ENCODE data around the gene RASSF6. TPM values are rescaled to one million over a fixed set of nuclear protein-coding genes. Genes with fewer than 3 reads are reported as not detected.
"Not testable (repeated sequence)": the region's sequence is repeated elsewhere in the genome, so short reads cannot be mapped to it uniquely, and the experiment has no call there.

The RASSF6 gene
- total RNA-seq, 1 donor from 2014 or later: not detected

- intact Hi-C loops (cut with micrococcal nuclease): no loop called here
Measured at GRCh38 chr4:73583666-73584065, 36.6 kb downstream of the RASSF6 start.

DNA sequence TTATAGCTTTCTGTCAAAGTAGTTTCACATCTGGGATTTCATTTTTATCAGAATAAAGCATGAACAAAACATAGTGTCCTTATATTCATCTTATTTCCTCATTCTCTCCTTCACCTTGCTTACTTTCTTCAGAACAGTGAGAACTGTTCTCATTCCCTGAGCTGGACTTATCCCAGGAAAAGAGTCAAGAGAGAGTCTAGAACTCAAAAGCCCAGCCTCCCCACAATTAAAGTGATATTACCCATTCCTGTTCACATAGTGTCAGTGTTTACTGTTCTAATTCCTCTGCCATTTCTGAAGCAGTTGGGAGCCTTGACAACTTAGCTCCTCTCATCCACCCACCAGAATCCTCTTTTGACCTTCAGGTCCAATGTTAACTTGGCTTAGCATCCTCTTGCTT is 42.9 kb downstream of the RASSF6 start:
- intact Hi-C loops (cut with micrococcal nuclease): no loop called here

DNA sequence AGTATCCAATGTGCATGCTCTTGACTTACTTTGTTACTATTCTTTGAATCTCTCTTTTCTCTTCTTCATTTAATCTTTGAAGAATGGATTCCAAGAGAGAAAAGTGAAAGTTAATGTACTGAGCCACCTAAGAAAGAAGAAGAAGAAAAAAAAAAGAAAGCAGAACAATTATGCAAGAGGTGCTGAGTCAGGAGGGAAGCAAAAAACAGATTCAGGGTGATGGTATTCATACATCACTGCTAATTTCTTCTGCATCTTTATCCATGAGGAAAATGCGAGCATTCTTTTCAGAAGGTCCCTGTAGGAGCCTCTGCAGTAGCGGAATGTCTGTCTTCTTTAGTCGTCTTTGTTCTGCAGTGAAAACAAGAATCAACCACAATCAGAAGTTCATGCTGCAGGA is 43.9 kb downstream of the RASSF6 start:
- intact Hi-C loops (cut with micrococcal nuclease): no loop called here

- intact Hi-C loops (cut with micrococcal nuclease): no loop called here
Measured at GRCh38 chr4:73575660-73576059, 44.6 kb downstream of the RASSF6 start.

GRCh38 chr4:73573794-73574528 is 46.3 kb downstream of the RASSF6 start:
- intact Hi-C loops (cut with micrococcal nuclease): loop anchor here (5.0 kb wide), 1 partner anchor 78 kb away; no protein-coding TSS in a partner anchor

DNA sequence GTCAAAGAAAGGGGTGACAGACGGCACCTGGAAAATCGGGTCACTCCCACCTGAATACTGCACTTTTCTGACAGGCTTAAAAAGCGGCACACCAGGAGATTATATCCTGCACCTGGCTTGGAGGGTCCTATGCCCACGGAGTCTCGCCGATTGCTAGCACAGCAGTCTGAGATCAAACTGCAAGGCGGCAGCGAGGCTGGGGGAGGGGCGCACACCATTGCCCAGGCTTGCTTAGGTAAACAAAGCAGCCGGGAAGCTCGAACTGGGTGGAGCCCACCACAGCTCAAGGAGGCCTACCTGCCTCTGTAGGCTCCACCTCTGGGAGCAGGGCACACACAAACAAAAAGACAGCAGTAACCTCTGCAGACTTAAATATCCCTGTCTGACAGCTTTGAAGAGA is 69.4 kb downstream of the RASSF6 start:
- intact Hi-C loops (cut with micrococcal nuclease): not testable (repeated sequence)

GRCh38 chr4:73544620-73545019 is 75.6 kb downstream of the RASSF6 start:
- intact Hi-C loops (cut with micrococcal nuclease): no loop called here

DNA sequence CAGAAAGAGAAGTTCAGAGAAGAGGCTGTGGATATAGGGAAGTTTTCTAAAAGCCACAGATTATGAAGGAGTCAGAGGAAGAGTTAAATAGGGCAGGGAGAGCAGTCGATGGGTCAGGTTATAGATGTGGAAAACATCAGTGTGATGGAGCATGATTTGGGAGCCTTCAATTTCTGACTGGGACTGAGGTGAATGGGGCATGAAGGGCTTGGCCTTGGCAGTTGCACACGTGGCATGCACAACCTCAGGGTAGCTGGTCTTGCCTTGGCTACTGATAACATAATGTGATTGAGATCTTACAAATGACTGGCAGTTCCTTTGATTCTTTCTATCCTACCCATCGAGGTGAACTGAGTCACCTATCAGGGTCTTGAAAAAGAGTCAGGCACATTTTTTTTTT is 79.0 kb downstream of the RASSF6 start:
- intact Hi-C loops (cut with micrococcal nuclease): no loop called here

DNA sequence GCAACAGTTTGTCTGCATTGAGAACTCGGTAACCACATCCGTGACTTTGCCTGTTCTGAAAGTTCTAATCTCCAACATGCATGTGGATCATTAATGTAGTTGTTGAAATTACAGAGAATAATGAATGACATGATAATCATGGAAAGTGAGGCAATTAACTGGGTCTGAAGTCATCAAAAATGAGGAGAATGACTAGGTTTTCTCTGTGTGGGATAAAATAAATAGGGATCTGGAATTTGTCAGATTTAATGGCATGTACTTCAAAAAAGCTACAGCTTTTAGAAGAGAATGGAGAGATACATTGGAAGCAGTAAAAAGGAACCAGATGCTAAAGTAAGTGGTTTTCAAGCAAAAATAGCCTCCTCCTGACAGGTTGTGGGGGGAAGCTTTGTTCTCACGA is 79.4 kb downstream of the RASSF6 start:
- intact Hi-C loops (cut with micrococcal nuclease): no loop called here

DNA sequence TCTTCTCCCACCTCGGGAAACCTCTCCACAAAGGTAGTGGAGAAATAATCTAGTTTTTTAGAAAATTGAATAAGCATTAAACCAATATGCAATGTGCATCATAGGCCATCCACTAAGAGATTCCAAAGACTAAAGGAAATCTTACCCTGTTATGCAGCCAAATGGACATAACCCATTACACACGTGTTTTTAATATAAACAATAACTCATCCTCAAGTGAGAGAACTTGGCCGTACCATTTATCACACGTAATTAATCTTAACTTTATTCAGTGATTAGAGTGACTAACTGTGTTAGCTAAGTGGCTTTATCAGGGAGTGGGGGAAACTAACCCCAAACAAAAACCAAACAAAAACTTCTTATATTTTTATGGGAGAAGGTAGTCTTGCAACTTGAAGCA is 80.8 kb downstream of the RASSF6 start:
- intact Hi-C loops (cut with micrococcal nuclease): no loop called here

- intact Hi-C loops (cut with micrococcal nuclease): no loop called here
Measured at GRCh38 chr4:73538162-73538561, 82.1 kb downstream of the RASSF6 start.

DNA sequence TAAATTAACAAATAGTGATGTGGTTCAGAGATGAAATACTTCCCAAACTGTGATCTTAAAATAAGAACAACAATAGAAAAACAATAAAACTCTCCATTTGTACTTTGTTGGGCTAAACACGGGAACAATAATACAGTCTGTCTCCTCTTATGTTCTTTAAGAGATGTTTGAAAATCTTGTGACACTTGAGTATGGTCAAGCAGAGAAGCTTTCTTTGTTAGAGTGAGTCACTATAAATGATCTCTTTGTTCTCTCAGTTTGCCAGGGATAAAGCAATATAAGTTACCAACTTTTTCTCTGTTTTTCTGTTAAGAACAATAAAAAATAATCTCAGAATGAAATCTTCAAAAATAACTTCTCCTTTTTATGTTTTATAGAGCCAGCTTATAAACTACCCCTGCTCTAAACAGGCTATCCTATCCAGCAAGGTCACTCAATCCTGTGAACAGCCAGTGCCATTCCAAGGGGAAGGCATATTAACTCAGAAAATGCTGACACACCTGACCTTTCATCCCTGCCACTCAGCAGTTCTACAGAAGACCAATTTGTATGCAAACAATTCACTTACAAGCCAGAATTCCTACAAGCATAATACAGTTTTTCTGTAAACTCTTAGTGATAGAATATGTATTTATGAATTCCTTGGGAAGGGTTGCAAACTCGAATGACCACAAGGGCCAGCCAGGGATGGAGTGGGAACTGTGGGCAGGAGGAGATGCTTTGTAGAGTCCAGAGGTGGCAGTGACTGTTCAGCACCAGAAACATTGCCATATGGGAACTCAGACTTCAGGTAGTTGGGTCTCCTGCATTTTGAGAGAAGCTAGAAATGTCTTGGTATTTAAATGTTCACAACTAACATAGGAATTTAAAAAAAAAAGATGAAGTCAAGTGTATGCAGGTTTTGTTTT is 86.5 kb downstream of the RASSF6 start:
- intact Hi-C loops (cut with micrococcal nuclease): no loop called here

GRCh38 chr4:73528171-73528570 is 92.1 kb downstream of the RASSF6 start:
- intact Hi-C loops (cut with micrococcal nuclease): no loop called here

GRCh38 chr4:73527196-73527595 is 93.0 kb downstream of the RASSF6 start:
- intact Hi-C loops (cut with micrococcal nuclease): no loop called here

DNA sequence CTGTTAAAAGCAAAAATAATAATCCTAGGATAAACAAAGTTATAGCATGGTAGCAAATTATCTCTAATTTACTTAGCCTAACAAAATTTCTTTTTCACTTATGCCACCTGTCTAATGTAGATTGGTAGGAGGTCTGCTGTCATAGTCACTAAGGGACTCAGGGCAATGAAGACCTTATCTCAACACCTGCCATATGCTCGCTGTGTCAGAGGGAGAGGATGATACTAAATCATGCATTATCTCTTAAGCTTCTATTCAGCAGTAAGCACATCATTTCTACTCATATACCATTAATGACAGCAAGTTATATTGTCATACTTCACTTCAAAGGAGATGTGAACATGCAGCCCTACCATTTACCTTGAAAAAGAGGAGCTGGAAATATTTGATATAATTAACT is 94.6 kb downstream of the RASSF6 start:
- intact Hi-C loops (cut with micrococcal nuclease): no loop called here

- intact Hi-C loops (cut with micrococcal nuclease): no loop called here
Measured at GRCh38 chr4:73523126-73523525, 97.1 kb downstream of the RASSF6 start.

Other genes with a start within 250 kb of the RASSF6 start
- not detected in 2 replicates for gene ALB, start 216.1 kb downstream of the RASSF6 start, total RNA-seq
- not detected in 2 replicates for gene AFP, start 184.2 kb downstream of the RASSF6 start, total RNA-seq
- gene AFM, start 138.7 kb downstream of the RASSF6 start, total RNA-seq: not detected in 2 replicates
- 7.6 and 9.1 TPM in 2 replicates for gene CXCL8, start 120.1 kb upstream of the RASSF6 start, total RNA-seq
- not detected in 2 replicates for gene CXCL6, start 216.2 kb upstream of the RASSF6 start, total RNA-seq
- gene PF4V1, start 232.9 kb upstream of the RASSF6 start, total RNA-seq: not detected in 2 replicates
- not detected in 2 replicates for gene CXCL1, start 249.0 kb upstream of the RASSF6 start, total RNA-seq